Type B pancreatic cell (in vitro differentiated cells): ENCODE data around the gene MAOA. TPM values are rescaled to one million over a fixed set of nuclear protein-coding genes. Genes with fewer than 3 reads are reported as not detected.

Source experiments
- DNase-seq: peaks from one replicate; pipeline ENCODE4 v3.0.0; 2021; ENCODE audit warnings: mixed read lengths; ENCODE audit not compliant: unreplicated experiment; ENCODE audit errors: extremely low spot score
- H3K27ac Mint-ChIP-seq: 2 replicates; pipeline ENCODE4 v1.8.0; 2021; ENCODE audit warnings: mild to moderate bottlenecking, mixed read lengths
- H3K27me3 Mint-ChIP-seq: 2 replicates; pipeline ENCODE4 v1.8.0; 2021; ENCODE audit warnings: mixed read lengths
- H3K36me3 Mint-ChIP-seq: 2 replicates; pipeline ENCODE4 v1.8.0; 2021; ENCODE audit warnings: mixed read lengths
- H3K4me1 Mint-ChIP-seq: one replicate; pipeline ENCODE4 v1.8.0; 2021; ENCODE audit warnings: mixed read lengths; ENCODE audit not compliant: unreplicated experiment
- H3K4me3 Mint-ChIP-seq: 2 replicates; pipeline ENCODE4 v1.8.0; 2021; ENCODE audit warnings: mild to moderate bottlenecking, mixed read lengths
- H3K9me3 Mint-ChIP-seq: 2 replicates; pipeline ENCODE4 v1.8.0; 2021; ENCODE audit warnings: mixed read lengths
- total RNA-seq: library from RNA; stranded (reverse); gene quantifications from 2 replicates; pipeline ENCODE4 v1.2.1, GENCODE V29; 2021; ENCODE audit warnings: low replicate concordance
- TF ChIP-seq, protein P1 (sequence below): fragments of 200-600 bp; sonication (generic); conservative IDR thresholded peaks from 2 replicates; pipeline ENCODE4 v1.5.0; 2021; ENCODE audit warnings: antibody characterized with exemption, mild to moderate bottlenecking

Gene MAOA
- total RNA-seq, 1 donor from 2014 or later = 18.9 TPM

- H3K9me3 Mint-ChIP-seq = no peaks in the 10 kb centered on the region
- H3K27ac Mint-ChIP-seq = no peak overlapping the region
- no peaks in the 10 kb centered on the region for H3K4me1 Mint-ChIP-seq
- no peaks in the 10 kb centered on the region for H3K36me3 Mint-ChIP-seq
- DNase-seq = no peak
- TF ChIP-seq, protein P1, sequence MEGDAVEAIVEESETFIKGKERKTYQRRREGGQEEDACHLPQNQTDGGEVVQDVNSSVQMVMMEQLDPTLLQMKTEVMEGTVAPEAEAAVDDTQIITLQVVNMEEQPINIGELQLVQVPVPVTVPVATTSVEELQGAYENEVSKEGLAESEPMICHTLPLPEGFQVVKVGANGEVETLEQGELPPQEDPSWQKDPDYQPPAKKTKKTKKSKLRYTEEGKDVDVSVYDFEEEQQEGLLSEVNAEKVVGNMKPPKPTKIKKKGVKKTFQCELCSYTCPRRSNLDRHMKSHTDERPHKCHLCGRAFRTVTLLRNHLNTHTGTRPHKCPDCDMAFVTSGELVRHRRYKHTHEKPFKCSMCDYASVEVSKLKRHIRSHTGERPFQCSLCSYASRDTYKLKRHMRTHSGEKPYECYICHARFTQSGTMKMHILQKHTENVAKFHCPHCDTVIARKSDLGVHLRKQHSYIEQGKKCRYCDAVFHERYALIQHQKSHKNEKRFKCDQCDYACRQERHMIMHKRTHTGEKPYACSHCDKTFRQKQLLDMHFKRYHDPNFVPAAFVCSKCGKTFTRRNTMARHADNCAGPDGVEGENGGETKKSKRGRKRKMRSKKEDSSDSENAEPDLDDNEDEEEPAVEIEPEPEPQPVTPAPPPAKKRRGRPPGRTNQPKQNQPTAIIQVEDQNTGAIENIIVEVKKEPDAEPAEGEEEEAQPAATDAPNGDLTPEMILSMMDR = no peak
- H3K27me3 Mint-ChIP-seq = no peaks in the 10 kb centered on the region
- H3K4me3 Mint-ChIP-seq = no peak overlapping the region
Observed at GRCh38 chrX:43758044-43758443, 101.9 kb downstream of the MAOA start.

DNA sequence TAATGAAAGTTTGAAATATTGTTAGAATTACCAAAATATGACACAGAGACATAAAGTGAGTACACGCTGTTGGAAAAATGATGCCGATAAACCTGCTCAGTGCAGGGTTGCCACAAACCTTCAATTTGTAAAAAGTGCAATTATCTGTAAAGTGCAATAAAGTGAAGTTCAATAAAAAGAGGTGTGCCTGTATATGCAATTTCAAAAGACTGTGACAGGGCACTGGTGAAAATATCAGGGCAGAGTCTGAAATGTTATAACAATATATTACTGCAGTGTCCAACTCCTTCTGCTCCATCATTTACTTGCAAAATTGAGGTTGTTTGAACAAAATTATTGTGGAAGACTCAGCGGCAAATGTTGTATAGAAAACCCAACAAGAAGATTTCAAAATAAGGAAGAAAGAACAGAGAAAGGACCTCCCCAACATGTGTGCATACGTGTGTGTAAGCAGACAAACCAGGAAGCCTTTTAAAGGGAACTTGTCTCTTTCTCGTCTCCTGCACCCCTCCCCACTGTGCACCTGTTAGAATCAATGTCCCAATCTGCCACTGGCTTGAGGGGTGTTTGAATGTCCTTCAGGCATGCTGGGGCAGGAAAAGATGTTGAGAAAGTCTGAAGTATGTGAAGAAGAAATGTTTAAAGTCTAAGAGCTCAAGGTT is 130.0 kb downstream of the MAOA start:
- TF ChIP-seq, protein P1 = no peak
- H3K36me3 Mint-ChIP-seq = no peaks in the 10 kb centered on the region
- no peak for DNase-seq
- no peak overlapping the region for H3K4me3 Mint-ChIP-seq
- peaks cover 4% of the 10 kb centered on the region for H3K9me3 Mint-ChIP-seq
- no peak overlapping the region for H3K27ac Mint-ChIP-seq
- H3K4me1 Mint-ChIP-seq = no peaks in the 10 kb centered on the region
- no peaks in the 10 kb centered on the region for H3K27me3 Mint-ChIP-seq

Other genes starting within 250 kb of the MAOA start
- 5.5 and 20.8 TPM in 2 replicates for gene MAOB, start 226.2 kb downstream of the MAOA start, total RNA-seq